Stimulated activated CD4-positive, alpha-beta T cell treated with anti-CD3 and anti-CD28 coated beads, Interleukin-4, amount 100 ng/mL, for 48 hours (primary cell): Measurements from ENCODE around the gene CDH5.

Experiments
- DNase-seq, 2 donors: peaks; one replicate each; pipeline ENCODE4 v3.0.0-alpha.2; 2020; ENCODE audit warnings: low read depth in 2 of 2

CDH5 gene

GRCh38 chr16:66373667-66374066 lies 7.2 kb downstream of the CDH5 start:
- DNase-seq, result no peak

GRCh38 chr16:66374176-66374575 lies 7.7 kb downstream of the CDH5 start:
- no peak for DNase-seq

GRCh38 chr16:66375451-66375850 lies 9.0 kb downstream of the CDH5 start:
- no peak for DNase-seq

- DNase-seq, result no peak
Observed at GRCh38 chr16:66376114-66376513, 9.6 kb downstream of the CDH5 start.

GRCh38 chr16:66376577-66377305 lies 10.2 kb downstream of the CDH5 start:
- DNase-seq, result no peak

GRCh38 chr16:66377324-66377723 lies 10.8 kb downstream of the CDH5 start:
- DNase-seq, result no peak

GRCh38 chr16:66378741-66379570 lies 12.5 kb downstream of the CDH5 start:
- no peak for DNase-seq

GRCh38 chr16:66379571-66379941 lies 13.1 kb downstream of the CDH5 start:
- DNase-seq, result no peak

GRCh38 chr16:66380421-66380820 lies 13.9 kb downstream of the CDH5 start:
- DNase-seq, result no peak

GRCh38 chr16:66381585-66382170 lies 15.2 kb downstream of the CDH5 start:
- DNase-seq, result no peak

- DNase-seq, result no peak
Observed at GRCh38 chr16:66382171-66382965, 15.9 kb downstream of the CDH5 start.

GRCh38 chr16:66382966-66383299 lies 16.4 kb downstream of the CDH5 start:
- DNase-seq, result no peak

- DNase-seq, result no peak
Observed at GRCh38 chr16:66383551-66383950, 17.1 kb downstream of the CDH5 start.

- no peak for DNase-seq
Observed at GRCh38 chr16:66385415-66385814, 18.9 kb downstream of the CDH5 start.

GRCh38 chr16:66386629-66387622 lies 20.4 kb downstream of the CDH5 start:
- no peak for DNase-seq

- DNase-seq, result no peak
Observed at GRCh38 chr16:66387817-66388332, 21.4 kb downstream of the CDH5 start.

GRCh38 chr16:66388350-66389139 lies 22.1 kb downstream of the CDH5 start:
- no peak for DNase-seq

GRCh38 chr16:66389256-66390176 lies 23.0 kb downstream of the CDH5 start:
- no peak for DNase-seq
